ENCODE measurements around the gene IFNL4.

Gene IFNL4

DNA sequence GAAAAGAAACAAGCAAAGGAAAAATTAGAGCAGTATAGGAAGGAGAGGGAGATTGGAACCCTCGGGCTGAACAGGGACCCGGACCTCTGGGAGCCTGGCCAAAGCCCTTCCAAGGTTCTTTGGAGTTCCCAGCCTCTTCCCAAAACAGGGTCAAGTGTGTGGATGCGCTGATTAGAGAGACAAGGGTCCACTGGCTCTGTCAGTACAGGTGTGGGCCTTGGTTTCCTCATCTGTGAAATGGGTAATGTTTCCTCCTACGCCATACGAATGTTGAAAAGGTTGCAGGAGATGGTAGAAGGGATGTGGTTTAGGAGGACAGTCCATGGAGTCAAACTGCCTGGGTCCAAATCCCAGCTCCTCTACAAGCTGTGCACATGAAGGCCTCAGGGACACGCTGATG, 42.5 kb downstream of the IFNL4 start:
- TF ChIP-seq, protein P1, sequence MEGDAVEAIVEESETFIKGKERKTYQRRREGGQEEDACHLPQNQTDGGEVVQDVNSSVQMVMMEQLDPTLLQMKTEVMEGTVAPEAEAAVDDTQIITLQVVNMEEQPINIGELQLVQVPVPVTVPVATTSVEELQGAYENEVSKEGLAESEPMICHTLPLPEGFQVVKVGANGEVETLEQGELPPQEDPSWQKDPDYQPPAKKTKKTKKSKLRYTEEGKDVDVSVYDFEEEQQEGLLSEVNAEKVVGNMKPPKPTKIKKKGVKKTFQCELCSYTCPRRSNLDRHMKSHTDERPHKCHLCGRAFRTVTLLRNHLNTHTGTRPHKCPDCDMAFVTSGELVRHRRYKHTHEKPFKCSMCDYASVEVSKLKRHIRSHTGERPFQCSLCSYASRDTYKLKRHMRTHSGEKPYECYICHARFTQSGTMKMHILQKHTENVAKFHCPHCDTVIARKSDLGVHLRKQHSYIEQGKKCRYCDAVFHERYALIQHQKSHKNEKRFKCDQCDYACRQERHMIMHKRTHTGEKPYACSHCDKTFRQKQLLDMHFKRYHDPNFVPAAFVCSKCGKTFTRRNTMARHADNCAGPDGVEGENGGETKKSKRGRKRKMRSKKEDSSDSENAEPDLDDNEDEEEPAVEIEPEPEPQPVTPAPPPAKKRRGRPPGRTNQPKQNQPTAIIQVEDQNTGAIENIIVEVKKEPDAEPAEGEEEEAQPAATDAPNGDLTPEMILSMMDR (IDR thresholded peaks at IDR 0.05; ENCODE audit: insufficient read depth, low read depth, low read length, missing control alignments) = no peak
- no peak overlapping the region for H3K4me3 ChIP-seq (ENCODE audit: low read depth, low read length)
- DNase-seq (ENCODE audit: low read depth) = no peak

DNA sequence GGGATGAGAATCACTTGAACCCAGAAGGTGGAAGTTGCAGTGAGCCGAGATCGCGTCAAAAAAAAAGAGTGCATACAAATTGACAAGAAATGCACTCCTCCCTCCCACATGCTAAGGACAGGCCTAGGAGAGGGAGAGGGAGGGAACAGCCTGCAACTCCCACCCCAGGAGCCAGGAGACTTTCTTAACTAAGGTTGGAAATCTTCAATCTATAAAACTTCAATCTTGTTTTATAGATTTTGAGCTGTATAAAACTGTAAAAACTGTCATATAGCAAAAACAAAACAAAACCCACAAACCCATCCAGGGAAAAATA, 43.2 kb downstream of the IFNL4 start:
- H3K4me3 ChIP-seq (ENCODE audit: low read depth, low read length) = no peak overlapping the region
- TF ChIP-seq, protein P1 (IDR thresholded peaks at IDR 0.05; ENCODE audit: insufficient read depth, low read depth, low read length, missing control alignments) = no peak
- no peak for DNase-seq (ENCODE audit: low read depth)

DNA sequence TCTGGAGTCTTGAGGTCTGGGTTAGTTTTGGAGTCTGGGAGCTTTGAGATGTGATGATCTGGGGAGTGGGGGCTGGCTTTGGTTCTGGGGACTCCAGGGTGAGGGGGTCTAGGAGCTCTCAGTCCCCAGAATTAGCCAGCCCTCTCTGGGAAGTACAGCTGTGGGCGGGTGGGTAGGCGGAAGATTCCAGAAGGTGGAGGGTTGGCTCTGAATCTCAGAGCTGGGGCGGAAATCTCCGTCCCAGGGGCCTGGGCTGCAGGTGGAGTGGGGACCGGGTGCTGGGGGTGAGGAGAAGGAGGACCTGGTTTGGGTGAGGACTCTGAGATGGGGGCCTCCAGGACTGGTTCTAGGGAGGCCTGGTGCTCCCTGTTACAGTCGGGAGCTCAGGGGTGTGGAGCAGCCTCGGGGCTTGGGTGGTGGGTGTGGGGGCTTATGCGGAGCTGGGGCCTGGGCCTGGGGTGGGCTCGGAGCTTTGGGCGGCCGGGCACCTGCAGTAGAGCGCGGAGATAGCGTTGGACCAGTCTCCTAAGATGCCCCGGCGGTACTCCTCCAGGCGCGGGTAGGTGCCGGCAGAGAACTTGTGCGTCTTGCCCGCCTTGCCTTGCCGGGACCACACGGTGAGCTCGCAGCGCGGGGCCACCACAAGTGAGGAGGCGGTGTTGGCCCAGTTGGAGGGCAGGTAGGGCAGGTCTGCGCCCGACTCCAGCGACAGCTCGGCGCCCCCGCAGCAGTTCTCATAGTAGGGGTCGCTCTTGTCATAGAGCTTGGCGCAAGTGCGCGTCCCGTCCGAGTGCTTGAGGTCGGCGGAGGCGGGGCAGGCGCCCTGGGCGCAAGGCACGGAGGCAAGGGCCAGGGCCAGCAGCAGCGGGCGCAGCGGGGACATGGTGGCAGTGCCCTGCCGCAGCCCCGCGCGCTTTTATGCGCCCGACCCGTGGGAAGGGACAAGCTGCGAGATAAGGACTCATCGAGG, 45.0 kb downstream of the IFNL4 start, which contains the start of gene SYCN:
Gene SYCN (minus strand): TSS at position 892 of the 970 bp plus-strand sequence. CDS start 9 bp downstream, at position 883.
- no peak within 1 kb of the TSS for H3K4me3 ChIP-seq (ENCODE audit: low read depth, low read length)
- DNase-seq (ENCODE audit: low read depth) = no peak
- TF ChIP-seq, protein P1 (IDR thresholded peaks at IDR 0.05; ENCODE audit: insufficient read depth, low read depth, low read length, missing control alignments) = no peak

DNA sequence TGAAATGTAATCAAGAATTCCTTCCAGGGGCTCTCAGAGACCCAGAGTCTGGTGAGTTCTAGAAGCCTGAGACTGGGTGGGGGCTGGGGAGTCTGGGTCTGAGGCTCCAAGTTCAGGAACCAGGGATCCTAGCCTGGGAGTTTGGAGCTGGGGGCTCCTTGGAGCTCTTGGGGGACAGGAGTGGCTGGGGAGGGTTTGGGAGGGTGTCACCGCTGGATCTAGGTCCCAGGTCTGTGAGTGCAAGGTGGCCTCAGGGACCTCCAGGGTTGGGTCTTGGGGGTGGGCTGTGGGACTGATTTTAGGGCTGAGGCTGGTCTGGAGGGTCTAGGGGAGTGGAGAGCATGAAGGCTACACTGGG, 45.7 kb downstream of the IFNL4 start:
- no peak overlapping the region for H3K4me3 ChIP-seq (ENCODE audit: low read depth, low read length)
- DNase-seq (ENCODE audit: low read depth) = no peak
- TF ChIP-seq, protein P1 (IDR thresholded peaks at IDR 0.05; ENCODE audit: insufficient read depth, low read depth, low read length, missing control alignments) = no peak

DNA sequence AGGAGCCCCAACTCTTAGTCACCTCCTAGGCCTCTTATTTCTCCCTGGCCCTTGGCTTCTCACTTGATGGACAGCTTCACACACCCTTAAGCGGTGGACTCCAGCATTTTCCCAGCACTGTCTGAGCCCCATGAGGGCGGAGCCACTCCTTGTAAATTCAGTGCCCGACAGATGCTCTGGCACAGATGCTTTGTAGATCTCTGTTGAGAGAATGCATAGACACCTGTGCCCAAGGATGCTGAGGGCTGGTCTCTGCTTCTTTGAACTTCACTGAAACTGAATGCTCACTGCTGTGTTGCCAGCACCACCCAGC, 47.9 kb downstream of the IFNL4 start:
- no peak for DNase-seq (ENCODE audit: low read depth)
- TF ChIP-seq, protein P1 (IDR thresholded peaks at IDR 0.05; ENCODE audit: insufficient read depth, low read depth, low read length, missing control alignments) = no peak
- H3K4me3 ChIP-seq (ENCODE audit: low read depth, low read length) = no peak overlapping the region

DNA sequence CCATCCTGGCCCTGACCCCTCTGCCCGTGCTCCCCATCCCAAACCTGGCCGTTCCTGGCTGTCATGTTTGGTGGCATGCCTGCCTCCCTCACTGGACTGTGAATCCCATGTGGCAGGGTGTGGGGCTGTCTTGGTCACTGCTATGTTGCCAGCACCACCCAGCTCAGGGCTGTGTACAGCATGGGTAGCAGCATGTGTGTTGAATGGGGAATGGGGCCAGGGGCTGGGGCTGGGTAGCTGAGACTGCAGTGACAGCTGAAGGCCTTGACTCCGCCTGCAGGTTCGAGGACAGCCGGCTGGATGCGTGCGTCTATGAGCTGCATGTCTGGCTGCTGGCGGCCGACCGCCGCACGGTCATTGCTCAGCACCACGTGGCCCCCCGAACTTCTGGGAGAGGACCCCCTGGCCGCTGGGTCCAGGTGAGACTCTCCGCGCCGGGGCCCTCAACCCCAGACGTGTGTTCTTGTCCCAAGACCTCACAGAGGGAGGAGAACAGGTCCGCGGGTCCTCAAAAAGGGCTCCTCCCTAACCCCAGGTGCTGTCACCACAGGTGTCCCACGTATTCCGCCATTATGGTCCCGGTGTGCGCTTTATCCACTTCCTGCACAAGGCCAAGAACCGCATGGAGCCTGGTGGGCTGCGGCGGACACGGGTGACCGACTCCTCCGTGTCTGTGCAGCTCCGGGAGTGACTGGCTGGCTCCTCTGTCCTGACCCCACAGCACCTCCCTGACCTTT, 48.4 kb downstream of the IFNL4 start:
- TF ChIP-seq, protein P1 (IDR thresholded peaks at IDR 0.05; ENCODE audit: insufficient read depth, low read depth, low read length, missing control alignments) = no peak
- no peak overlapping the region for H3K4me3 ChIP-seq (ENCODE audit: low read depth, low read length)
- DNase-seq (ENCODE audit: low read depth) = no peak
